WTC11 (cell line): ENCODE data around the gene PLSCR2. TPM values are rescaled to one million over a fixed set of nuclear protein-coding genes. Genes with fewer than 3 reads are reported as not detected.

Experiments
- ATAC-seq: fragments of 200-7000 bp; cut with Tn5 transposase; 2 replicates; pipeline ENCODE4 v1.10.0; 2021; ENCODE audit warnings: mild to moderate bottlenecking, moderate library complexity
- CTCF ChIA-PET: fragments of 300-600 bp; sonication (Branson Sonifier 250); formaldehyde crosslinking; loops from one replicate; lab custom pipeline; 2021; ENCODE audit warnings: antibody characterized with exemption; lab: Charles Lee
- POLR2A ChIA-PET: fragments of 350-600 bp; sonication (Branson Sonifier 250); formaldehyde crosslinking; loops from one replicate; lab custom pipeline; 2021; ENCODE audit warnings: antibody characterized with exemption; lab: Charles Lee
- DNase-seq: peaks from one replicate; pipeline ENCODE4 v3.0.0; 2021; ENCODE audit warnings: low spot score
- H3K27ac Mint-ChIP-seq: 2 replicates; pipeline ENCODE4 v1.8.0; 2021; ENCODE audit warnings: mixed read lengths
- H3K27me3 Mint-ChIP-seq: 2 replicates; pipeline ENCODE4 v1.8.0; 2021; ENCODE audit warnings: low read depth, mild to moderate bottlenecking, moderate library complexity, mixed read lengths
- H3K36me3 Mint-ChIP-seq: 2 replicates; pipeline ENCODE4 v1.8.0; 2021; ENCODE audit warnings: mixed read lengths
- H3K4me1 Mint-ChIP-seq: 2 replicates; pipeline ENCODE4 v1.8.0; 2022; ENCODE audit warnings: mixed read lengths
- H3K4me3 Mint-ChIP-seq: 2 replicates; pipeline ENCODE4 v1.8.0; 2021; ENCODE audit warnings: mild to moderate bottlenecking, moderate library complexity, mixed read lengths
- H3K9me3 Mint-ChIP-seq: 2 replicates; pipeline ENCODE4 v1.8.0; 2021; ENCODE audit warnings: mixed read lengths
- CBFB ChIP-seq: sonication (generic); formaldehyde crosslinking; IDR thresholded peaks from 2 replicates; pipeline ENCODE4 v1.8.1; 2022; ENCODE audit warnings: mild to moderate bottlenecking, low read depth, missing genetic modification reagents
- CREB1 ChIP-seq: sonication (generic); formaldehyde crosslinking; IDR thresholded peaks from 2 replicates; pipeline ENCODE4 v1.8.0; 2023; ENCODE audit warnings: mild to moderate bottlenecking, missing genetic modification reagents
- HMGA2 ChIP-seq: fragments of 250-450 bp; sonication (Bioruptor Pico); IDR thresholded peaks from 2 replicates; pipeline ENCODE4 v1.4.0; 2021; ENCODE audit warnings: mild to moderate bottlenecking, moderate library complexity
- IRF2 ChIP-seq: sonication (generic); formaldehyde crosslinking; IDR thresholded peaks from 2 replicates; pipeline ENCODE4 v1.8.0; 2022; ENCODE audit warnings: low read depth, missing genetic modification reagents, borderline replicate concordance
- MLX ChIP-seq: sonication (generic); formaldehyde crosslinking; IDR thresholded peaks from 2 replicates; pipeline ENCODE4 v1.8.1; 2023; ENCODE audit warnings: mild to moderate bottlenecking, missing genetic modification reagents, moderate library complexity
- MXD4 ChIP-seq: fragments of 250-450 bp; sonication (Bioruptor Pico); IDR thresholded peaks from 2 replicates; pipeline ENCODE4 v1.8.0; 2021; ENCODE audit warnings: mild to moderate bottlenecking, moderate library complexity, borderline replicate concordance
- NFATC4 ChIP-seq: fragments of 250-450 bp; sonication (Bioruptor Pico); IDR thresholded peaks from 2 replicates; pipeline ENCODE4 v1.9.0; 2021; ENCODE audit warnings: mild to moderate bottlenecking
- PRRX2 ChIP-seq: fragments of 250-450 bp; sonication (Bioruptor Pico); IDR thresholded peaks from 2 replicates; pipeline ENCODE4 v1.8.0; 2021; ENCODE audit warnings: mild to moderate bottlenecking
- RELA ChIP-seq: sonication (generic); formaldehyde crosslinking; IDR thresholded peaks from 2 replicates; pipeline ENCODE4 v1.8.1; 2022; ENCODE audit warnings: missing genetic modification reagents, mild to moderate bottlenecking, borderline replicate concordance
- RORB ChIP-seq: fragments of 250-450 bp; sonication (Bioruptor Pico); IDR thresholded peaks from 2 replicates; pipeline ENCODE4 v1.9.0; 2021; ENCODE audit warnings: mild to moderate bottlenecking
- SMAD3 ChIP-seq: sonication (generic); formaldehyde crosslinking; IDR thresholded peaks from 2 replicates; pipeline ENCODE4 v1.8.0; 2022; ENCODE audit warnings: missing genetic modification reagents, mild to moderate bottlenecking, borderline replicate concordance
- ZMAT4 ChIP-seq: fragments of 250-450 bp; sonication (Bioruptor Pico); IDR thresholded peaks from 2 replicates; pipeline ENCODE4 v1.9.0; 2021; ENCODE audit warnings: mild to moderate bottlenecking
- ZNF232 ChIP-seq: sonication (generic); formaldehyde crosslinking; IDR thresholded peaks from 2 replicates; pipeline ENCODE4 v1.8.0; 2022; ENCODE audit warnings: mild to moderate bottlenecking, missing genetic modification reagents
- ZNF263 ChIP-seq: sonication (generic); formaldehyde crosslinking; IDR thresholded peaks from 2 replicates; pipeline ENCODE4 v1.8.1; 2022; ENCODE audit warnings: low read depth, mild to moderate bottlenecking, moderate library complexity, missing genetic modification reagents
- ZNF317 ChIP-seq: sonication (generic); formaldehyde crosslinking; IDR thresholded peaks from 2 replicates; pipeline ENCODE4 v1.8.1; 2023; ENCODE audit warnings: low read depth, mild to moderate bottlenecking, moderate library complexity, missing genetic modification reagents, borderline replicate concordance
- ZNF512 ChIP-seq: sonication (generic); formaldehyde crosslinking; IDR thresholded peaks from 2 replicates; pipeline ENCODE4 v1.8.1; 2022; ENCODE audit warnings: missing genetic modification reagents, borderline replicate concordance
- total RNA-seq: library from RNA; stranded (reverse); gene quantifications from 3 replicates; pipeline ENCODE4 v1.2.3, GENCODE V29; 2021
- TF ChIP-seq, protein P1 (sequence below): sonication (generic); formaldehyde crosslinking; IDR thresholded peaks from 2 replicates; pipeline ENCODE4 v1.8.1; 2023; ENCODE audit warnings: mild to moderate bottlenecking, missing genetic modification reagents, moderate library complexity
- TF ChIP-seq, protein P2 (sequence below): fragments of 250-450 bp; sonication (Bioruptor Pico); IDR thresholded peaks from 2 replicates; pipeline ENCODE4 v1.9.0; 2021; ENCODE audit warnings: moderate library complexity, mild to moderate bottlenecking, inconsistent platforms, borderline replicate concordance
- TF ChIP-seq, protein P3 (sequence below): fragments of 250-450 bp; sonication (Bioruptor Pico); IDR thresholded peaks from 2 replicates; pipeline ENCODE4 v2.1.2; 2022; ENCODE audit warnings: mild to moderate bottlenecking, moderate library complexity

Gene PLSCR2
- total RNA-seq, 1 experiment from 2014 or later = 0.39 TPM

GRCh38 chr3:146396792-146397191, 72.6 kb downstream of the PLSCR2 start:
- H3K36me3 Mint-ChIP-seq = no peaks in the 10 kb centered on the region
- H3K27me3 Mint-ChIP-seq = no peaks in the 10 kb centered on the region
- no peaks in the 10 kb centered on the region for H3K4me1 Mint-ChIP-seq
- no peak overlapping the region for H3K4me3 Mint-ChIP-seq
- DNase-seq (no peak), ATAC-seq (no peak)
- TF ChIP-seq RELA (CRISPR knock-in tag) (no peak), MLX (CRISPR knock-in tag) (no peak), CBFB (CRISPR knock-in tag) (no peak), ZNF512 (CRISPR knock-in tag) (no peak), ZNF232 (CRISPR knock-in tag) (no peak), IRF2 (CRISPR knock-in tag) (no peak), PRRX2 (CRISPR knock-in tag) (no peak), SMAD3 (no peak), CREB1 (CRISPR knock-in tag) (no peak), NFATC4 (CRISPR knock-in tag) (no peak)
- TF ChIP-seq, protein P1, sequence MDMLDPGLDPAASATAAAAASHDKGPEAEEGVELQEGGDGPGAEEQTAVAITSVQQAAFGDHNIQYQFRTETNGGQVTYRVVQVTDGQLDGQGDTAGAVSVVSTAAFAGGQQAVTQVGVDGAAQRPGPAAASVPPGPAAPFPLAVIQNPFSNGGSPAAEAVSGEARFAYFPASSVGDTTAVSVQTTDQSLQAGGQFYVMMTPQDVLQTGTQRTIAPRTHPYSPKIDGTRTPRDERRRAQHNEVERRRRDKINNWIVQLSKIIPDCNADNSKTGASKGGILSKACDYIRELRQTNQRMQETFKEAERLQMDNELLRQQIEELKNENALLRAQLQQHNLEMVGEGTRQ (CRISPR knock-in tag) = no peak
- no peak overlapping the region for H3K27ac Mint-ChIP-seq
- peaks cover 3% of the 10 kb centered on the region; the same call in 1 of the 2 replicates for H3K9me3 Mint-ChIP-seq
- CTCF ChIA-PET = interaction anchor here (0.7 kb wide), 1 partner anchor 207 kb away, joined by 4 read pairs; no protein-coding TSS in a partner anchor
- POLR2A ChIA-PET = no interaction called here

GRCh38 chr3:146395164-146395563, 74.2 kb downstream of the PLSCR2 start:
- Mint-ChIP-seq H3K4me3 (no peak overlapping the region), H3K27me3 (no peaks in the 10 kb centered on the region), H3K9me3 (peaks cover 3% of the 10 kb centered on the region; the same call in 1 of the 2 replicates), H3K27ac (no peak overlapping the region), H3K36me3 (no peaks in the 10 kb centered on the region), H3K4me1 (no peaks in the 10 kb centered on the region)
- ChIA-PET CTCF (no interaction called here), POLR2A (no interaction called here)
- ATAC-seq (no peak), DNase-seq (no peak)
- TF ChIP-seq ZMAT4 (CRISPR knock-in tag) (no peak), HMGA2 (CRISPR knock-in tag) (no peak), ZNF263 (CRISPR knock-in tag) (no peak), MXD4 (no peak), RORB (no peak), ZNF317 (CRISPR knock-in tag) (no peak)
- TF ChIP-seq, protein P2, sequence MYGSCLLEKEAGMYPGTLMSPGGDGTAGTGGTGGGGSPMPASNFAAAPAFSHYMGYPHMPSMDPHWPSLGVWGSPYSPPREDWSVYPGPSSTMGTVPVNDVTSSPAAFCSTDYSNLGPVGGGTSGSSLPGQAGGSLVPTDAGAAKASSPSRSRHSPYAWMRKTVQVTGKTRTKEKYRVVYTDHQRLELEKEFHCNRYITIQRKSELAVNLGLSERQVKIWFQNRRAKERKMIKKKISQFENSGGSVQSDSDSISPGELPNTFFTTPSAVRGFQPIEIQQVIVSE (CRISPR knock-in tag) = no peak
- TF ChIP-seq, protein P3, sequence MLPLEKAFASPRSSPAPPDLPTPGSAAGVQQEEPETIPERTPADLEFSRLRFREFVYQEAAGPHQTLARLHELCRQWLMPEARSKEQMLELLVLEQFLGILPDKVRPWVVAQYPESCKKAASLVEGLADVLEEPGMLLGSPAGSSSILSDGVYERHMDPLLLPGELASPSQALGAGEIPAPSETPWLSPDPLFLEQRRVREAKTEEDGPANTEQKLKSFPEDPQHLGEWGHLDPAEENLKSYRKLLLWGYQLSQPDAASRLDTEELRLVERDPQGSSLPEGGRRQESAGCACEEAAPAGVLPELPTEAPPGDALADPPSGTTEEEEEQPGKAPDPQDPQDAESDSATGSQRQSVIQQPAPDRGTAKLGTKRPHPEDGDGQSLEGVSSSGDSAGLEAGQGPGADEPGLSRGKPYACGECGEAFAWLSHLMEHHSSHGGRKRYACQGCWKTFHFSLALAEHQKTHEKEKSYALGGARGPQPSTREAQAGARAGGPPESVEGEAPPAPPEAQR (CRISPR knock-in tag) = no peak
